Caki2 (cell line): Measurements from ENCODE around the gene BIRC5. TPM values are rescaled to one million over a fixed set of nuclear protein-coding genes. Genes with fewer than 3 reads are reported as not detected.
"Not testable (repeated sequence)": the region's sequence is repeated elsewhere in the genome, so short reads cannot be mapped to it uniquely, and the experiment has no call there.

Experiments used
- DNase-seq: peaks from one replicate; pipeline ENCODE4 v3.0.0-alpha.2; 2015; ENCODE audit warnings: low read depth
- in situ Hi-C: cut with HindIII; loops from 2 replicates; pipeline ENCODE4 v1.10.0; 2016; ENCODE audit warnings: low sequenced_read_pairs, low pct_unique_long_range_greater_than_20kb, mixed read lengths
- total RNA-seq: library from RNA; depleted of rRNA; stranded (reverse); fragments of >200 nt; shearing (Covaris generic); gene quantifications from 2 replicates; pipeline ENCODE4 v1.2.3, GENCODE V29; 2014; ENCODE audit warnings: low replicate concordance

BIRC5 gene
- total RNA-seq, 1 experiment from 2014 or later: 192 TPM

- in situ Hi-C loops: no loop called here
- DNase-seq: no peak
Observed at GRCh38 chr17:78249818-78250806, 36.1 kb downstream of the BIRC5 start.

DNA sequence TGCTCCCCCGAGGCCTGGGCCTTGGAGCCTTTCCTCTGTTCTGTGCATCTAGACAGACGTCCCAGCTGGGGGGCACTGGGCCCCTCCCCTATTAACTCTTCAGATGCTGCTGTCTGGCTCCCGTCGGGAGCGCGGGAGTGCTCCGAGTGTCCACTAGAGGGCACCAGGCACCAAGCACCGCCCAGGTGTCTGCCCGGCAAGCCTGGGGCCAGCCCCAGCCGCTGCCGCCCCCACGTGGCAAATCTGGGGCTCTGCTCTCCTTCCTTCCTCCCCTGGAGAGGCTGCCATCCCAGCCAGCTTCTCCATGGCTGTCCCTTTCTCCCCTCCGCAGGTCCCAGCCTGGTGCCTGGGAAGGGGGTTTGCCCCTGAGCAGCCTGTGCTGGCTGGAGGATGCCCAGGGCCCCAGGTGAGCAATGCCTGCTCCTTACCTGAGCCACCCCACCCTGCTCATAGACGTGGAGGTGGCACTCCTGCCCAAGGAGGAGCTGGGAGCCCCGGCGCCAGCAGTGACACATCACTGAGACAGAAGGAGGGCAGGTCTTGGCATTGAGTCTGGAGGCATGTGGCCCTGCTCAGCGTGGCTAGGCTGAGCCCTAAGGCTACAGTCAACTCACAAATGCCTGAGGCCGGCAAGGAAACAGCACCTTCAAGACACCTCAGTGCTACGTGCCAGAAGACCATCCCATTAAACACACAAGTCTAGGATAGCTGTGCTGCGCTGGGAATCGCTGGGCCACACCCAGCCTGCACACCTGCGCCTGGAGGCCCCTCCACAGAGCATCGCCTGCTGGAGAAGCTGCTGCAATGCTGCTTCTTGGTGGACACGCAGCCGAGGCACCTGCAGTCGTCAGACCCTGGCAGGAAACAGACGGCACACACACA is 37.1 kb downstream of the BIRC5 start:
- peak; percentile 81 for DNase-seq
- in situ Hi-C loops: no loop called here

GRCh38 chr17:78251773-78252103 is 37.7 kb downstream of the BIRC5 start:
- DNase-seq: no peak
- in situ Hi-C loops: no loop called here

- no peak for DNase-seq
- in situ Hi-C loops: no loop called here
Observed at GRCh38 chr17:78252111-78252634, 38.1 kb downstream of the BIRC5 start.

- DNase-seq: no peak
- in situ Hi-C loops: no loop called here
Observed at GRCh38 chr17:78252701-78253635, 38.9 kb downstream of the BIRC5 start.

DNA sequence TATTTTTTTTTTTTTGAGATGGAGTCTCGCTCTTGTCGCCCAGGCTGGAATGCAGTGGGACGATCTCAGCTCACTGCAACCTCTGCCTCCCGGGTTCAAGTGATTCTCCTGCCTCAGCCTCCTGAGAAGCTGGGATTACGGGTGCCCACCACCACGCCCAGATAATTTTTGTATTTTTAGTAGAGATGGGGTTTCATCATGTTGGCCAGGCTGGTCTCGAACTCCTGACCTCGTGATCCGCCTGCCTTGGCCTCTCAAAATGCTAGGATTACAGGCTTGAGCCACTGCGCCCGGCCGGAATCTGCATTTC is 39.5 kb downstream of the BIRC5 start:
- DNase-seq, in situ Hi-C loops: not testable (repeated sequence)

DNA sequence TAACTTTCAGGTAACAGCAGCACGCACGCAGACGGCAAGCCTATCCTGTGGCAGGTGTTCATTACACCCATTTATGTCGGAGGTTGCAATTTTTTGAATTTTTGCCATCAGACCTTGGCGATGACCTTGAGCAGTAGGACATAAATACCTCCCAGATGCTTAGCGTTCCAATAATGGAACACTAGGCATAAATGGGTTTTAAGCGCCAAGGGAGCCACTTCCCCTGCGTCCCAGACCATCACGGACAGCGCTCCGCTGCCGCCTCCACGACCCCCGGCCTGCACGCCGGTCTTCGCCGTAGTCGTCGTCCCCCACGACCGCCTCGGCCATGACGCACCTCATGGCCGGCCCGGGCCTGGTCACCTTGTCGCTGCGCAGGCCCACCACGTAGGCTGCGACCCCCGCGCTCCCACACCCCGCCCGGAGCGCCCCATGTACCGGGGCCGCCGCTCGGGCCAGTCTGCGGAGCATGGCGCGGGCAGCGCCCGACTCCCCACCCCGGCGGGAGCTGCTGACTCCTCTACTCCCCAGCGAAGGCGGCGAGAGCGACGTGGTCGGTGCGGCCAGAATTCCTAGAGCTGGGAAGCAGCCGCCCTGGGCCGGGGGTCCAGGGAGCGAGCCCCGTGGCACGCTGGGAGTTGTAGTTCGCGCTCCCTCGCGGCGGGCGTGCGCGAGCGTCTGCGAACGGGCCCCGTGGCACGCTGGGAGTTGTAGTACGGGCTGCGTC is 40.1 kb downstream of the BIRC5 start:
- in situ Hi-C loops: no loop called here
- DNase-seq: peak; percentile 74

DNA sequence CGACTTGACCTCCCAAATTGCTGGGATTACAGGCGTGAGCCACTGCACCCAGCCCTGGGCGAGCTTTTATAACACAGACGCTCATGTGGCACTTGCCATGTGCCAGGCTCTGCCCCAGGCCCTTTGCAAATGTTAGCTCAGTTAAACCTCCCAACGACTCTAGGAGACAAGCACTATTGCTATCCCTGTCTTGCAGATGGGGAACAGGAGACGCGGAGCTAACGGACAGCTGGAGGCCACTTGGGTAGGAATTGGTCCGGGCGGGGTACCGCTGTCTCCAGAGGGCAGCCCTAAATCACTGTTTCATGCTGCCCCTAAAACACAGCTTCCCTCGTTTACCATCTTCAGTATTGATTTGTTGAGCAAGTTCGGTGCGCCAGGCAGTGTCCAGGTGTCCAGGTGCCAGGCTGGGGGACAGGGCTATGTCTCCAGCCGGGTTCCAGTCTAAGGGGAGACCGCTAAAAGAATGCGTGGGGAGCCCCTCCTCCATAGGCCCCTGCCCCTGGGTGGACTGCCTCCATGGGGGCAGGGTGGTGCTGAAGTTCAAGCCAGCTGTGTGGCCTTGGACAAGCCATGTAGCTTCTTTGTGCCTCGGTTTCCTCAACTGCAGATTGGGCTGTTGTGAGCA is 41.1 kb downstream of the BIRC5 start:
- in situ Hi-C loops: no loop called here
- DNase-seq: no peak

GRCh38 chr17:78255953-78256706 is 42.1 kb downstream of the BIRC5 start:
- in situ Hi-C loops: no loop called here

DNA sequence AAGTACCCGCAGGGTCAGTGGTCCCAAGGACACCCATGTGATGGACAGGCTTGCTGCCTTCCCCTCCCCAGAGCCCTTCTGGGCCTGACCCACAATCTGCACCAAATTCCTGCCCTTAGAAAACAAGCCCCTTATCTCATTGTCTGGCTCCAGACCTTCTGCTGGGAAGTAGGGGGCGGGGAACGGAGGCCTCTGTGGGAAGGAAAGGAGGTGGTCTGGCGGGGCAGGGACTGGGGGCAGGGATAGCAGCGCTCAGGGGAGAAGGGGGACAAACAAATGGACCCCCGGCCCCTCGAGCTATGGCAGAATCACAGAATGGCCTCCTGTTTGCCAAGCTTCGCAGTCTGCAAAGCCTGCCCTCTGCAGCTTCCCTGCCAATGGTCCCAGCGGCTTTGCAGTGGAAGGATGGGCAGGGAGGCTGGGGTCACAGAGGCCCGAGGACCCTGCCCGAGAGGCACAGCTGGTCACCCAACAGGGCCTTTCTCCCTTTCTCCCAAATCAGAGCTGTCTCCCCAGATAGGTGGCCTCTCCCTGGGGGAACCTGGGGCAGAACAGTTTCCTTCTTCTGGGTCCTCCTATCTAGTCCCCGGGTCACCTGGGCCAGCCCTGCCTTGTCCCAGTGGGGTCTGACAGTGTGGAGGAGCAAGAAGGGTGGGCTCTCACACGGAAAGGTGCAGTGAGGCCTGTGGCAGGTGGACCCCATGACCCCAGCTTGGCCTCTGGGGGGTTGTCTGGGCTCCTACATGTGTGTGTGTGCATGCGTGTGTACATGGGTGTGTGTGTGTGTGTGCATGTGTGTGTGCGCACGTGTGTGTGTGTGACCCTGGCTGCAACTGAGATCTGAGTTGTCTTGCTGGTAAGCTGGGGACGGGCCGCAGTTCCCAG is 42.9 kb downstream of the BIRC5 start:
- DNase-seq: no peak
- in situ Hi-C loops: no loop called here

More at GRCh38 chr17:78255953-78256706, 42.1 kb downstream of the BIRC5 start:
- no peak for DNase-seq

GRCh38 chr17:78257810-78258322 is 43.8 kb downstream of the BIRC5 start:
- in situ Hi-C loops: no loop called here
- DNase-seq: no peak

DNA sequence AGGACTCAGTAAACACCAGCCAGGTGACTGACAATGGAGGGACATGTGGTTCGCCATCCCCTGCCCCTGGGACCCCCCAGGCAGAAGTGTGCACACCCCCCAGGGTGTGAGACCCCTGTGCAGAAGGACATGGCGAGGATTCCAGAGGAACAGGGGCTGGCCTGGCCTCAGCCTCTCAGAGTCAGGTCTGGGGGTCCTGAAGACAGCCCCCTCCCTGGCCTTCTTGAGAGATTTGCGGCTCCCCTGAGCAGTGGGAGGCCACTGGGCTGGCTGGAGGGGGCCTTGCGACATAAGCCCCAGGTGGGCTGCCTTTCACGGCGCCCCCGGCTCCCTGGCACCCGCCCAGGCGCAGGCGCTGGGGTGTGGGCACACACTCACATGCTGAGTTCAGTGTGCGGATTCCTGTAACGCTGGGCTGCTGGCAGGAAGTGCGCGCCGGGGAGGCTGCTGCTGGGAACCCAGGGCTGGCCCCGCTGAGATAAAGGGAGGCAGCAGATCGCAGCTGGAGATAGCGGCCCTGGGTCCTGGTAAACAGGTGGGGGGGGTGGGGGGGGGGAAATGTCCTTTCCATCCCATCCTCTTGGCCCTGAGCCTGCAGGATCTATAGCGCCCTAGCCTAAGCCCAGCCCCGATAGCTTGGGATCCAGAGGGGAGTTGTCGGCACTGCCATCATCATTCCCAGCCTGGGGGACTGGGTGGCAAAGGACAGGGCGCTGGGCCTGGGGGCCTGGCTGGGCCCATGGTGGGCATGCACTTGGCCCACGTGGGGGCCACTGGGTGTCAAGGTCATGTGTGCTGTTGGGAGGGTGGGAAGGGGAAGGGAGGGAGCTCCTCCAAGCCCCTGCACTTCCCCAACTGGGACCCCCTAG is 44.5 kb downstream of the BIRC5 start:
- no peak for DNase-seq
- in situ Hi-C loops: no loop called here

DNA sequence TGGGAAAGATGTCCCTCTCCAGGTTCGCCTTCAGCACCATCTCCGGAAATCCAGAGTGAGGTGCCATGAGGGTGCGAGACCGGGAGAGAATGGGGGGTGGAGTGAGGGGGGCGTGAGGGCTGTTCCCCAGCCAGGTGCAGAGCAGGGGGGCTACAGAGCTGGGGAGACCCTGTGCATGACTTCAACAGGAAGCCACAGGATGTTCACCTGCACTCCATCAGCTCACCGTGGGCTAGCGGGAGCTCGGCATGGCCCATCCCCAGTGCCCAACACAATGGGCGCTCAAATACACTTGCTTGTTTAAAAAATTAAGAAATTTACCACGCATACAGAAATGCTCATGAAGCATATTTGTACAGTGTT is 45.1 kb downstream of the BIRC5 start:
- in situ Hi-C loops: no loop called here
- no peak for DNase-seq

GRCh38 chr17:78263063-78263735 is 49.1 kb downstream of the BIRC5 start:
- DNase-seq: no peak
- in situ Hi-C loops: no loop called here
